ENCODE measurements around the gene NAPEPLD. TPM values are rescaled to one million over a fixed set of nuclear protein-coding genes. Genes with fewer than 3 reads are reported as not detected.
"Not testable (repeated sequence)": the region's sequence is repeated elsewhere in the genome, so short reads cannot be mapped to it uniquely, and the experiment has no call there.

Gene NAPEPLD
- total and polyA plus RNA-seq, 12 donors, result 2.5 to 24.4 (median 16.2) TPM

DNA sequence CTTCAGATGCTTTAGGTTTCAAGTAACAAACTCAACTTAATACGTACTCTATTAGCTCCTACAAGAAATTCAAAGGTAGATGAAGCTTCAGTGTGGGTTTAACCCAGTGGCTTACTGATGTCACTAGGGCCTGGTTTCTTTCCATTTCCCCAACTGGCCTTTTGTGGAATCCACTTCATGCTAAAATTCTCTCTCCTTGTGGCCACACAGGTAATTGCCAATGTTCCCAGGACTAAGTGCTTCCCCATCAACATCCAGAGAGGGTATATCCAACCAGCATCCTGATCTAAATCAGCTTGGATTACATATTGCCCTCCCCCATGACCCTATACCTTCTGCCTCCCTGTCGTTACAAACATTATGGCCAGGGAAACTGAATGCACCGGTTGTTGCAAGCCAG lies 85.0 kb downstream of the NAPEPLD start:
- Histone ChIP-seq H3K4me3 (no peak overlapping the region), H3K4me1 (replicated peaks in 1 of 2) (no peaks in the 10 kb centered on the region), H3K27me3 (no peaks in the 10 kb centered on the region), H3K36me3 (replicated peaks in 1 of 2) (no peaks in the 10 kb centered on the region), H3K27ac (no peak overlapping the region), H3K9me3 (replicated peaks in 1 of 3) (no peaks in the 10 kb centered on the region)
- intact Hi-C loops (cut with DNase I), result loop anchor here in 1 of 2 donors (10.0 kb wide), 1 partner anchor 149 kb away; the partner anchor contains the start of gene LRRC17
- TF ChIP-seq, protein P1, sequence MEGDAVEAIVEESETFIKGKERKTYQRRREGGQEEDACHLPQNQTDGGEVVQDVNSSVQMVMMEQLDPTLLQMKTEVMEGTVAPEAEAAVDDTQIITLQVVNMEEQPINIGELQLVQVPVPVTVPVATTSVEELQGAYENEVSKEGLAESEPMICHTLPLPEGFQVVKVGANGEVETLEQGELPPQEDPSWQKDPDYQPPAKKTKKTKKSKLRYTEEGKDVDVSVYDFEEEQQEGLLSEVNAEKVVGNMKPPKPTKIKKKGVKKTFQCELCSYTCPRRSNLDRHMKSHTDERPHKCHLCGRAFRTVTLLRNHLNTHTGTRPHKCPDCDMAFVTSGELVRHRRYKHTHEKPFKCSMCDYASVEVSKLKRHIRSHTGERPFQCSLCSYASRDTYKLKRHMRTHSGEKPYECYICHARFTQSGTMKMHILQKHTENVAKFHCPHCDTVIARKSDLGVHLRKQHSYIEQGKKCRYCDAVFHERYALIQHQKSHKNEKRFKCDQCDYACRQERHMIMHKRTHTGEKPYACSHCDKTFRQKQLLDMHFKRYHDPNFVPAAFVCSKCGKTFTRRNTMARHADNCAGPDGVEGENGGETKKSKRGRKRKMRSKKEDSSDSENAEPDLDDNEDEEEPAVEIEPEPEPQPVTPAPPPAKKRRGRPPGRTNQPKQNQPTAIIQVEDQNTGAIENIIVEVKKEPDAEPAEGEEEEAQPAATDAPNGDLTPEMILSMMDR (IDR thresholded peaks at IDR 0.05), result no peak
- TF ChIP-seq POLR2A (IDR thresholded peaks at IDR 0.05), result no peak
- DNase-seq, result no peak
- 86 to 94% (median 91%) methylated on average over 2 to 3 of the region's 3 CpGs for WGBS, 4 donors

- intact Hi-C loops (cut with DNase I), result no loop called here
- no peaks in the 10 kb centered on the region for H3K36me3 ChIP-seq (replicated peaks in 1 of 2)
- DNase-seq, result no peak
- 33 to 44% (median 40%) methylated on average over 2 of the region's 2 CpGs for WGBS, 4 donors
- no peak overlapping the region for H3K4me3 ChIP-seq
- H3K4me1 ChIP-seq (replicated peaks in 1 of 2), result no peaks in the 10 kb centered on the region
- no peak overlapping the region for H3K27ac ChIP-seq
- no peaks in the 10 kb centered on the region for H3K9me3 ChIP-seq (replicated peaks in 1 of 3)
- TF ChIP-seq, protein P1 (IDR thresholded peaks at IDR 0.05), result no peak
- no peak for TF ChIP-seq POLR2A (IDR thresholded peaks at IDR 0.05)
- no peaks in the 10 kb centered on the region for H3K27me3 ChIP-seq
Measured at GRCh38 chr7:103059471-103059870, 89.4 kb downstream of the NAPEPLD start.

DNA sequence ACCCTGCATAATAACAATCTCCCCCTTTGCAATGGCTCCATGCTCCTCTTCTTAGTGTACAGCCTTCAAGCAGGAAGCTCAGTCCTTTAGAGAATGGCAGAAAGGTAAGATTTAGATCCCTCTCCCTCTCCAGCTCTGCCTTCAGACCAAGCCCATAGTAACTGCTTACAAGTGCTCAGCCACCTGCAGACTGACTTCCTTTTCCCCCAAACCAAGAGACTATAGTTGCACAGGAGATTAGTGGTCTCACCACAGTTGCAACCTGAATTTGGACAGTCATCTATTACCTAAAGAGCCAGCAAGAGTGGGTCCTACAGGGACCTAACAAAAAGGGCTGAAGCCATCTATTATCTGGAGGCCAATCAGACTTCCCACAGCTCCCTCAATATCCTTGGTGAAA lies 90.8 kb downstream of the NAPEPLD start:
- H3K9me3 ChIP-seq (replicated peaks in 1 of 3), result no peaks in the 10 kb centered on the region
- H3K27ac ChIP-seq, result no peak overlapping the region
- no peak for TF ChIP-seq POLR2A (IDR thresholded peaks at IDR 0.05)
- TF ChIP-seq, protein P1 (IDR thresholded peaks at IDR 0.05), result no peak
- DNase-seq, result no peak
- no peaks in the 10 kb centered on the region for H3K27me3 ChIP-seq
- H3K4me1 ChIP-seq (replicated peaks in 1 of 2), result no peaks in the 10 kb centered on the region
- no peak overlapping the region for H3K4me3 ChIP-seq
- no peaks in the 10 kb centered on the region for H3K36me3 ChIP-seq (replicated peaks in 1 of 2)
- intact Hi-C loops (cut with DNase I), result no loop called here

GRCh38 chr7:103056006-103056405 lies 92.9 kb downstream of the NAPEPLD start:
- H3K4me3 ChIP-seq; H3K9me3 ChIP-seq (replicated peaks in 1 of 3); H3K36me3 ChIP-seq (replicated peaks in 1 of 2); H3K27ac ChIP-seq; H3K27me3 ChIP-seq; DNase-seq; intact Hi-C loops (cut with DNase I); H3K4me1 ChIP-seq (replicated peaks in 1 of 2): not testable (repeated sequence)
- 86 to 100% (median 91%) methylated on average over 1 of the region's 1 CpG for WGBS, 4 donors

- Histone ChIP-seq H3K4me3 (no peak overlapping the region), H3K4me1 (replicated peaks in 1 of 2) (no peaks in the 10 kb centered on the region), H3K9me3 (replicated peaks in 1 of 3) (no peaks in the 10 kb centered on the region), H3K27ac (no peak overlapping the region), H3K36me3 (replicated peaks in 1 of 2) (no peaks in the 10 kb centered on the region), H3K27me3 (no peaks in the 10 kb centered on the region)
- 87 to 94% (median 90%) methylated on average over 6 of the region's 6 CpGs for WGBS, 4 donors
- DNase-seq, result no peak
- TF ChIP-seq, protein P1 (IDR thresholded peaks at IDR 0.05), result no peak
- no peak for TF ChIP-seq POLR2A (IDR thresholded peaks at IDR 0.05)
- intact Hi-C loops (cut with DNase I), result no loop called here
Measured at GRCh38 chr7:103051519-103051918, 97.4 kb downstream of the NAPEPLD start.
